Activated CD4-positive, CD25-positive, alpha-beta regulatory T cell treated with anti-CD3 and anti-CD28 coated beads, Interleukin-2, amount 50 U/mL, for 24 hours (primary cell): Measurements from ENCODE around the gene MRPL38.

Experiments
- ATAC-seq, 2 donors: fragments of 150-1000 bp; cut with Tn5 transposase; one replicate each; pipeline ENCODE4 v1.10.0; 2021; ENCODE audit warnings: mild to moderate bottlenecking in 1 of 2, moderate library complexity in 1 of 2

The MRPL38 gene

GRCh38 chr17:75904749-75905521 is at the start of gene MRPL38:
Gene MRPL38 (minus strand): TSS chr17:75904884. CDS start chr17:75904875, 9 bp downstream.
- peak; percentile 99 for ATAC-seq

- ATAC-seq = no peak
Observed at GRCh38 chr17:75950855-75951554, 46.3 kb upstream of the MRPL38 start.

- ATAC-seq = no peak
Observed at GRCh38 chr17:75950421-75950820, 45.7 kb upstream of the MRPL38 start.

DNA sequence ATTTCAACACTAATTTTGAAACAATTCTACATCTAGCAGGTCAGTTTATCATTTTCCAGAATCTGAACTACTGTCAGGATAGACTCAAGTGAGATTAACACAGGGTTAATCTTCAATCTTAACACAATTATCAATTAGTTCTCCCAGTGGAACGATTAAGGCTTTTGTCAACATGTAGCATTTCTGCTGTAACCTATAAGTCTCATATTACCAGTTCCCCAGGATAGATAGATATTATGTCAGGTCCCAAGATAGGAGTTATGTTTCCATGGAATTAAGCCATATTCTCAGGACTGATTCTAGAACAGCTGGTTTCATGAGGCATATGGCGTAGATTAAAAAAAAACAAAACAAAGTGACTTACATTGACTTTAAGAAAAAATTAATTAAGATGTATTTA is 40.5 kb upstream of the MRPL38 start:
- ATAC-seq = no peak

GRCh38 chr17:75943491-75943890 is 38.8 kb upstream of the MRPL38 start:
- ATAC-seq = no peak

DNA sequence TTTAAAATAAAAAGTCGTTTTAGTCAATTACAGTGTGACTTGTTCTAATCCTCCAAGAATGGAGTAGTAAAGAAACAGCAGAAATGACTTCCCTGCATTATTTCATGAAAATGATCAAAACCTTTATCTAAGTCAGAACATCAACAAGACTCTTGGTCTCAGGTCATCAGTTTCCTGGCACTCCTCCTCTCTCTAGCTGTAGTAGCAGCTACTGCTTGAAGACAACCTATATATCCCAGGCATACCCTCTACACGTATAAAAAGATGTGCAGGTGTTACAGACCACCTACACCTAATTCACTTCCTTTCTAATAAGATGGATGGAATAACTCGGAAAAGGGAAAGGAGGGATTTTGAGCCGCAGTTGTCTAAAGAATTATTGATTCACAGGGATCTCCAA is 37.8 kb upstream of the MRPL38 start:
- no peak for ATAC-seq

DNA sequence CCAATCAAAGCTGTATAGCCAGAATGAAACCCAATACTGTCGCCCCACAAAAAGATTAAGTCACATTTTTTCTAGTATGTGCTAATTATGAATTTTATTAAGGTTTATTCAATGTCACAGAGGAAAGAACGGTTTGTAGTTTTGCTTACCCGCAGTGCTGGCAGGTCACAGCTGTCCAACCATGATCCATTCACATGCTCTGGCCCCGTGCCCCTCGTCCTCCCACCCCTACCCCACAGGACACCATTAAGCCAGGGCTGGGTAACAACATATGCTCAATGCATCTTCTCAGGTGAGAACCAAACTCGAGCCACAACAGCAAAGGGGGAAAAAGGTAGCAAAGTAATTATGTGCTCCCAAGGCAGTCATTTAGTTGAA is 36.7 kb upstream of the MRPL38 start:
- no peak for ATAC-seq

- peak; percentile 100 for ATAC-seq
Observed at GRCh38 chr17:75940727-75941441, 36.2 kb upstream of the MRPL38 start, which contains the start of gene FBF1. Gene FBF1 (minus strand): TSS chr17:75941042. CDS start chr17:75938149, 2,893 bp downstream.

DNA sequence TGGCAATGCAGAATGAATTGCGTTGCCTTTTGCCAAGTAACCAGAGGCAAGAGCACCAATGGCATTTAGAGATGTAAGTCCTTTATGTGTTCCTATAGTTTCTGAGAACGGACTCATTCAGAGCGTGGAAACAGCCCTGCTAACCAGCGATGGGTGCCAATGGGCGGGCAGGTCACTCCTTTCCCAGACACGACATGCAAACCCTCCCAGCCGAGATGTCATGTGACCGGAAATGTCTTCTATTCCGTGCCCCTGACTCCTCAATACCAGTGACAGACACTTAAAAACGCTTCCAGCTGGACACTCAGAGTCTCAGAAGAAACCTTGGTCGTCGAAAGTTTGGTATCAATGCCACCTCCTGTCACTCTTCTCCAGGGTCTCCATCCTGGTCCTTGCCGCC is 33.0 kb upstream of the MRPL38 start:
- no peak for ATAC-seq

DNA sequence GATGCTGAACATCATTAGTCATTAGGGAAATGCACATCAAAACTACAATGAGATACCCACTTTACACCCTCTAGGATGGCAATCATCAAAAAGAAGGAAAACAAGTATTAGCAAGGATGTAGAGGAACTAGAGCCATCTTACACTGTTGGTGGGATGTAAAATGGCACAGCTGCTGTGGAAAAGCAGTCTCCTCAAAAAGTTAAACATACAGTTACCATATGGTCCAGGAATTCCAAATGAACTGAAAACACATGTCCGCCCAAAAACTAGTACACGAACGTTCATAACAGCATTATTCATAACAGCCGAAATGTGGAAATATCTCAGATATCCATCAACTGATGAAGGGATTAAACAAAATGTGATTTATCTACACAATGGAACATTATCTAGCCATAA is 29.1 kb upstream of the MRPL38 start:
- no peak for ATAC-seq

GRCh38 chr17:75932852-75933251 is 28.2 kb upstream of the MRPL38 start:
- ATAC-seq = no peak

DNA sequence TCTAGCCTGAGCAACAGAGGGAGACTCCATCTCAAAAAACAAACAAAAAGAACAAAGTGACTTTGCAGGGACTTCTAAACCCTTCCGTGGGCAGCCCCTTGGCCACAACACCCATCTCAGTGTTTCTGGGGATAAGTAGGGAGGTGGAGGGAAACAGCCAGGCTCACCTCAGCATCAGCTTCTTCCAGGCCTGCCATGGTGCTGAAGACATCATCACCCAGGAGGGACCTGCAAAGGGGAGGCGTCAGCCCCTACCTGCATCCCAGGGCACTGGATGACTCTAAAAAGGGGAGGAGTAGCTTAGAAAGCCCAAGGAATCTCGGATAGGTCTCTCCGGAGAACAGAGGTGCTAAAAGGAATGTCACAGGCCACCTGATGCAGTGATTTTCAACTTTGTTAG is 26.4 kb upstream of the MRPL38 start:
- ATAC-seq = no peak

DNA sequence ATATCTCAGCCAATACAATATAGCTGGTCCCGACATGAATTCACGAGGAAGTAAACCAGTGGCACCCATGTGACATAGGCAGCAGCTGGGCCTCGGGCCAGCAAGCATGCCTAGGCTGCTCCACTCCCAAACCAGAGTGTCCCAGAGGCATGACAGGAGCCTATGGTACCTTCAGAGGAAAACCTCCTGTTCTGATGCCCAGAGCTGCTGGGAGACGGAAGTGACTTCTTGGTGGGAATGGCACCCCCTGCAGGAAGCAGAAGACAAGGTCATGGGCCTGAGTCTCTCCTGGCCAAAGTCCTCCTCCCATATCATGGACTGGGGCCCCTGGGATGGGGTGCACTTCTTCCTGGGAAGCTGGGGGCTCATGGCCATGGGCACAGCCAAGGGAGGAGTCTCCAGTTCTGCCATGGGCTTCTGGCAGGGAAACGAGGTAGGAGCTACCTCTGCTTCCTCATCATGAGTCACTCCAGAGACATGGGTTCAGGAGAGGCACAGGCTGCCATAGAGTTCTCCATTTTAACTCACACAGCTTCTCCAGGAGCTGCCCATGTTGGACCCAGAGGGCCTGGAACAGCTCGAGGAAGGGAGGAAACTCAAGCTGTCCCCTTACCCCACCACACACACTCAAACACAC is 22.7 kb upstream of the MRPL38 start:
- ATAC-seq = no peak

- no peak for ATAC-seq
Observed at GRCh38 chr17:75926456-75926855, 21.8 kb upstream of the MRPL38 start.

DNA sequence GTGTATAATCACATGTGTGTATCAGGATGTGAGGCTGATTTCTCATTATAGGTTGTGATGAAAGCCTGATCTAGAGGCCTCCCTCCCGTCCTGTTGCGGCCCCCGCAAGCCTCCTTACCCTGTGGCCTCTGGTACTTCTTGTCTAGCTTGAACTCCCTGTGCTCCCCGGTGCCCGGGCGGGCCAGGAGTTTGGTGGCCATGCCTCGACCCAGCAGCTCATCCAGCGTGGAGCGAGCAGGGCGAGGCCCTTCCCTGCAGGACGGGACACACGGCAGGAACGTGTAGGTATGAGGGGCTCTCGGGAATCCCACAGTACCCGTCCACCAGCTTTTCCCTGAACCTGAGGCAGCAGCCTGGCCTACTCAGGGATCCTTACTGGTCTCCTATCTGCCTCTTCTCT is 21.2 kb upstream of the MRPL38 start:
- no peak for ATAC-seq

GRCh38 chr17:75925103-75925502 is 20.4 kb upstream of the MRPL38 start:
- ATAC-seq = no peak

GRCh38 chr17:75922963-75923874 is 18.5 kb upstream of the MRPL38 start:
- ATAC-seq = no peak

- ATAC-seq = no peak
Observed at GRCh38 chr17:75922173-75922961, 17.7 kb upstream of the MRPL38 start.

GRCh38 chr17:75921596-75921995 is 16.9 kb upstream of the MRPL38 start:
- ATAC-seq = no peak

- no peak for ATAC-seq
Observed at GRCh38 chr17:75920045-75920560, 15.4 kb upstream of the MRPL38 start.

DNA sequence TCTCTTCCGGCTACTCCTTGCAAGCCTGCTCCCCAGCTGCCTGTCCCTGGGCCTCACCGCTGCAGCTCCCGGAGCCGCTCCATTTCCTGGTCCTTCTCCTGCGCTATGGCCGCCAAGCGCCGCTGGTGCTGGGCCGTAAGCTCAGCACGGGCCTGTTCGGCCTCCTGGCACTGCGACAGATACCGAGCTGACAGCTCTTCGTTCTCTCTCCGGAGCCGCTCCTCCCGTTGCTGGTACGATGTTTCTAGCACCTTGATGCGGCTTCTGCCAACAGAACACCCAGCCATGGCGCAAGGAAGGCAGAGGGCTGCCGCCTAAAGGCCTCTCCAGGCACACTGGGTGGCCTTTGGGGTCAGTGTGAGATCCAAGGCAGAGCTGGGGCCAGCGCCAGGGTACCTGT is 14.9 kb upstream of the MRPL38 start:
- no peak for ATAC-seq
